SK-N-SH treated with all-trans-retinoic acid at 6 μM for 48 hours (cell line): Measurements from ENCODE around the gene CEMIP2.

Source experiments
- CSDC2 ChIP-seq: fragments of 250-450 bp; sonication (Bioruptor Pico); IDR thresholded peaks from 2 replicates; pipeline ENCODE4 v1.5.0; 2020; ENCODE audit warnings: mild to moderate bottlenecking, moderate library complexity
- PPARA ChIP-seq: fragments of 250-450 bp; sonication (Bioruptor Pico); IDR thresholded peaks from 2 replicates; pipeline ENCODE4 v1.5.0; 2020; ENCODE audit warnings: mild to moderate bottlenecking, borderline replicate concordance
- SNAI2 ChIP-seq: fragments of 250-450 bp; sonication (Bioruptor Pico); IDR thresholded peaks from 2 replicates; pipeline ENCODE4 v1.5.0; 2020; ENCODE audit warnings: mild to moderate bottlenecking, moderate library complexity
- TCF4 ChIP-seq: fragments of 250-450 bp; sonication (Bioruptor Pico); IDR thresholded peaks from 2 replicates; pipeline ENCODE4 v1.8.0; 2021; ENCODE audit warnings: mild to moderate bottlenecking, moderate library complexity, borderline replicate concordance
- TOX ChIP-seq: fragments of 250-450 bp; sonication (Bioruptor Pico); IDR thresholded peaks from 2 replicates; pipeline ENCODE4 v1.8.0; 2021; ENCODE audit warnings: mild to moderate bottlenecking, moderate library complexity, borderline replicate concordance
- ZFP30 ChIP-seq: fragments of 450-650 bp; formaldehyde crosslinking; IDR thresholded peaks from 2 replicates; pipeline ENCODE4 v1.5.0; 2022; ENCODE audit warnings: mild to moderate bottlenecking, moderate library complexity
- ZNF565 ChIP-seq: fragments of 450-650 bp; formaldehyde crosslinking; conservative IDR thresholded peaks from 2 replicates; pipeline ENCODE4 v1.5.0; 2020; ENCODE audit warnings: low read depth, mild to moderate bottlenecking, moderate library complexity
- TF ChIP-seq, protein P1 (sequence below): fragments of 250-450 bp; sonication (Bioruptor Pico); IDR thresholded peaks from 2 replicates; pipeline ENCODE4 v1.8.0; 2020; ENCODE audit warnings: mild to moderate bottlenecking, moderate library complexity, borderline replicate concordance
- TF ChIP-seq, protein P2 (sequence below): fragments of 250-450 bp; sonication (Bioruptor Pico); IDR thresholded peaks from 2 replicates; pipeline ENCODE4 v1.5.1; 2020; ENCODE audit warnings: low read depth, mild to moderate bottlenecking, moderate library complexity
- TF ChIP-seq, protein P3 (sequence below): fragments of 250-450 bp; sonication (Bioruptor Pico); IDR thresholded peaks from 2 replicates; pipeline ENCODE4 v1.5.0; 2020; ENCODE audit warnings: mild to moderate bottlenecking, moderate library complexity
- TF ChIP-seq, protein P4 (sequence below): fragments of 250-450 bp; sonication (Bioruptor Pico); IDR thresholded peaks from 2 replicates; pipeline ENCODE4 v1.5.1; 2021; ENCODE audit warnings: mild to moderate bottlenecking, moderate library complexity

DNA sequence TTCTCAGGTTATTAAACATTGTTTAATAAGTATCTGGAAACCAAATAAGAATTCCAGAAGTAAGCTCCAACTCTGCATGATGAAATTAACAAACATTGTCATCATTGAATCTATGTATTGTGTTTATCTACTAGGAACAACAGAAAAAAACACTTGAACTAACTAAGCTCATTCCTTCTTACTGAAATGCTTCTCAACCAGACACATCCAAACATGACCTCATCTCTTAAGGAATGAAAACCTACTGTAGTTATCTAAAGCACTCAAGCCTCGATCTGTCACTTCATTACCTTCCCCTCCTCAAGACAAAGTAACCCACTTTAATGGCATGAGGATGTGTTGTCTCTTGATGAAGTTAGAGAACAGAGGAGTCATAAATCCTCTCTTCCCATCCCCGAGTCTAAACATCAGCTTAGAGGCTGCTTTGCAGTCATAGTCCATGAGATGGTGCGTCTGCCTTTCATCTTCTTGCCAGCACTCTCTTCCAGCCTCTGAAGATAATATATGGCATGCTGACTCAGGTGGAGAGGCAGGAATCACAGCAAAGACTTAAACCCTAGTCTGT lies 86.5 kb downstream of the CEMIP2 start:
- TF ChIP-seq CSDC2 (CRISPR knock-in tag) = no peak
- TF ChIP-seq SNAI2 (CRISPR knock-in tag) = no peak
- TF ChIP-seq, protein P1, sequence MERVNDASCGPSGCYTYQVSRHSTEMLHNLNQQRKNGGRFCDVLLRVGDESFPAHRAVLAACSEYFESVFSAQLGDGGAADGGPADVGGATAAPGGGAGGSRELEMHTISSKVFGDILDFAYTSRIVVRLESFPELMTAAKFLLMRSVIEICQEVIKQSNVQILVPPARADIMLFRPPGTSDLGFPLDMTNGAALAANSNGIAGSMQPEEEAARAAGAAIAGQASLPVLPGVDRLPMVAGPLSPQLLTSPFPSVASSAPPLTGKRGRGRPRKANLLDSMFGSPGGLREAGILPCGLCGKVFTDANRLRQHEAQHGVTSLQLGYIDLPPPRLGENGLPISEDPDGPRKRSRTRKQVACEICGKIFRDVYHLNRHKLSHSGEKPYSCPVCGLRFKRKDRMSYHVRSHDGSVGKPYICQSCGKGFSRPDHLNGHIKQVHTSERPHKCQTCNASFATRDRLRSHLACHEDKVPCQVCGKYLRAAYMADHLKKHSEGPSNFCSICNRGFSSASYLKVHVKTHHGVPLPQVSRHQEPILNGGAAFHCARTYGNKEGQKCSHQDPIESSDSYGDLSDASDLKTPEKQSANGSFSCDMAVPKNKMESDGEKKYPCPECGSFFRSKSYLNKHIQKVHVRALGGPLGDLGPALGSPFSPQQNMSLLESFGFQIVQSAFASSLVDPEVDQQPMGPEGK = no peak
- TF ChIP-seq PPARA = no peak
- no peak for TF ChIP-seq ZNF565 (CRISPR knock-in tag)
- TF ChIP-seq TCF4 = no peak
- TF ChIP-seq, protein P2, sequence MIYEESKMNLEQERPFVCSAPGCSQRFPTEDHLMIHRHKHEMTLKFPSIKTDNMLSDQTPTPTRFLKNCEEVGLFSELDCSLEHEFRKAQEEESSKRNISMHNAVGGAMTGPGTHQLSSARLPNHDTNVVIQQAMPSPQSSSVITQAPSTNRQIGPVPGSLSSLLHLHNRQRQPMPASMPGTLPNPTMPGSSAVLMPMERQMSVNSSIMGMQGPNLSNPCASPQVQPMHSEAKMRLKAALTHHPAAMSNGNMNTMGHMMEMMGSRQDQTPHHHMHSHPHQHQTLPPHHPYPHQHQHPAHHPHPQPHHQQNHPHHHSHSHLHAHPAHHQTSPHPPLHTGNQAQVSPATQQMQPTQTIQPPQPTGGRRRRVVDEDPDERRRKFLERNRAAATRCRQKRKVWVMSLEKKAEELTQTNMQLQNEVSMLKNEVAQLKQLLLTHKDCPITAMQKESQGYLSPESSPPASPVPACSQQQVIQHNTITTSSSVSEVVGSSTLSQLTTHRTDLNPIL = no peak
- TF ChIP-seq ZFP30 = no peak
- TF ChIP-seq, protein P3, sequence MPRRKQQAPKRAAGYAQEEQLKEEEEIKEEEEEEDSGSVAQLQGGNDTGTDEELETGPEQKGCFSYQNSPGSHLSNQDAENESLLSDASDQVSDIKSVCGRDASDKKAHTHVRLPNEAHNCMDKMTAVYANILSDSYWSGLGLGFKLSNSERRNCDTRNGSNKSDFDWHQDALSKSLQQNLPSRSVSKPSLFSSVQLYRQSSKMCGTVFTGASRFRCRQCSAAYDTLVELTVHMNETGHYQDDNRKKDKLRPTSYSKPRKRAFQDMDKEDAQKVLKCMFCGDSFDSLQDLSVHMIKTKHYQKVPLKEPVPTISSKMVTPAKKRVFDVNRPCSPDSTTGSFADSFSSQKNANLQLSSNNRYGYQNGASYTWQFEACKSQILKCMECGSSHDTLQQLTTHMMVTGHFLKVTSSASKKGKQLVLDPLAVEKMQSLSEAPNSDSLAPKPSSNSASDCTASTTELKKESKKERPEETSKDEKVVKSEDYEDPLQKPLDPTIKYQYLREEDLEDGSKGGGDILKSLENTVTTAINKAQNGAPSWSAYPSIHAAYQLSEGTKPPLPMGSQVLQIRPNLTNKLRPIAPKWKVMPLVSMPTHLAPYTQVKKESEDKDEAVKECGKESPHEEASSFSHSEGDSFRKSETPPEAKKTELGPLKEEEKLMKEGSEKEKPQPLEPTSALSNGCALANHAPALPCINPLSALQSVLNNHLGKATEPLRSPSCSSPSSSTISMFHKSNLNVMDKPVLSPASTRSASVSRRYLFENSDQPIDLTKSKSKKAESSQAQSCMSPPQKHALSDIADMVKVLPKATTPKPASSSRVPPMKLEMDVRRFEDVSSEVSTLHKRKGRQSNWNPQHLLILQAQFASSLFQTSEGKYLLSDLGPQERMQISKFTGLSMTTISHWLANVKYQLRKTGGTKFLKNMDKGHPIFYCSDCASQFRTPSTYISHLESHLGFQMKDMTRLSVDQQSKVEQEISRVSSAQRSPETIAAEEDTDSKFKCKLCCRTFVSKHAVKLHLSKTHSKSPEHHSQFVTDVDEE = no peak
- TF ChIP-seq, protein P4, sequence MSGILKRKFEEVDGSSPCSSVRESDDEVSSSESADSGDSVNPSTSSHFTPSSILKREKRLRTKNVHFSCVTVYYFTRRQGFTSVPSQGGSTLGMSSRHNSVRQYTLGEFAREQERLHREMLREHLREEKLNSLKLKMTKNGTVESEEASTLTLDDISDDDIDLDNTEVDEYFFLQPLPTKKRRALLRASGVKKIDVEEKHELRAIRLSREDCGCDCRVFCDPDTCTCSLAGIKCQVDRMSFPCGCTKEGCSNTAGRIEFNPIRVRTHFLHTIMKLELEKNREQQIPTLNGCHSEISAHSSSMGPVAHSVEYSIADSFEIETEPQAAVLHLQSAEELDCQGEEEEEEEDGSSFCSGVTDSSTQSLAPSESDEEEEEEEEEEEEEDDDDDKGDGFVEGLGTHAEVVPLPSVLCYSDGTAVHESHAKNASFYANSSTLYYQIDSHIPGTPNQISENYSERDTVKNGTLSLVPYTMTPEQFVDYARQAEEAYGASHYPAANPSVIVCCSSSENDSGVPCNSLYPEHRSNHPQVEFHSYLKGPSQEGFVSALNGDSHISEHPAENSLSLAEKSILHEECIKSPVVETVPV = no peak
- TF ChIP-seq TOX = no peak
